H9 (cell line): ENCODE measurements around the gene STAC. TPM values are rescaled to one million over a fixed set of nuclear protein-coding genes. Genes with fewer than 3 reads are reported as not detected.
A peak's percentile ranks its signal among the peaks of the same experiment; 100 is the strongest.

ENCODE experiments used
- DNase-seq: peaks from one replicate; pipeline ENCODE4 v3.0.0-alpha.2; 2017
- H2AFZ ChIP-seq: one replicate; pipeline ENCODE4 v1.6.1; 2013; ENCODE audit warnings: mild to moderate bottlenecking, low read length, control low read depth, moderate library complexity
- H2AK5ac ChIP-seq: 2 replicates; pipeline ENCODE4 v1.6.1; 2013; ENCODE audit warnings: low read length, control low read depth, mixed read lengths; ENCODE audit not compliant: insufficient read length
- H2BK120ac ChIP-seq: one replicate; pipeline ENCODE4 v1.6.1; 2013; ENCODE audit warnings: low read depth, mild to moderate bottlenecking, low read length, control low read depth, inconsistent platforms; ENCODE audit not compliant: poor library complexity, severe bottlenecking
- H2BK12ac ChIP-seq: 2 replicates; pipeline ENCODE4 v1.6.1; 2013; ENCODE audit warnings: low read length, control low read depth, mixed read lengths, low read depth; ENCODE audit not compliant: insufficient read length
- H2BK15ac ChIP-seq: 2 replicates; pipeline ENCODE4 v1.6.1; 2013; ENCODE audit warnings: low read depth, low read length, control low read depth
- H2BK20ac ChIP-seq: one replicate; pipeline ENCODE4 v1.6.1; 2013; ENCODE audit warnings: low read depth, mild to moderate bottlenecking, low read length, control low read depth, inconsistent platforms; ENCODE audit not compliant: poor library complexity, severe bottlenecking
- H2BK5ac ChIP-seq: 2 replicates; pipeline ENCODE4 v1.6.1; 2013; ENCODE audit warnings: low read length, control low read depth, mixed read lengths; ENCODE audit not compliant: insufficient read length
- H3K14ac ChIP-seq: 2 replicates; pipeline ENCODE4 v1.6.1; 2013; ENCODE audit warnings: low read length, control low read depth; ENCODE audit not compliant: insufficient read depth
- H3K18ac ChIP-seq: 2 replicates; pipeline ENCODE4 v1.6.1; 2013; ENCODE audit warnings: low read depth, mild to moderate bottlenecking, mixed read lengths, low read length, control low read depth; ENCODE audit not compliant: insufficient read length
- H3K23ac ChIP-seq: 2 replicates; pipeline ENCODE4 v1.6.1; 2013; ENCODE audit warnings: low read length, control low read depth, mixed read lengths, low read depth; ENCODE audit not compliant: insufficient read length
- H3K23me2 ChIP-seq: 2 replicates; pipeline ENCODE4 v1.6.1; 2013; ENCODE audit warnings: low read depth, mild to moderate bottlenecking, mixed read lengths, low read length, control low read depth; ENCODE audit not compliant: insufficient read length, poor library complexity, severe bottlenecking
- H3K27ac ChIP-seq: 2 replicates; pipeline ENCODE4 v1.5.1; 2013; ENCODE audit warnings: low read length, control low read depth, mixed read lengths, low read depth; ENCODE audit not compliant: insufficient read length
- H3K27me3 ChIP-seq: 2 replicates; pipeline ENCODE4 v1.6.1; 2013; ENCODE audit warnings: low read length, control low read depth, inconsistent platforms; ENCODE audit not compliant: insufficient read depth
- H3K4ac ChIP-seq: 2 replicates; pipeline ENCODE4 v1.6.1; 2013; ENCODE audit warnings: low read depth, mild to moderate bottlenecking, control low read depth, inconsistent platforms, low read length, moderate library complexity
- H3K4me1 ChIP-seq: 2 replicates; pipeline ENCODE4 v1.6.1; 2013; ENCODE audit warnings: low read length, control low read depth, inconsistent platforms; ENCODE audit not compliant: insufficient read depth
- H3K4me2 ChIP-seq: 2 replicates; pipeline ENCODE4 v1.6.1; 2013; ENCODE audit warnings: low read length, control low read depth, mixed read lengths; ENCODE audit not compliant: insufficient read length, insufficient read depth
- H3K56ac ChIP-seq: 2 replicates; pipeline ENCODE4 v1.6.1; 2013; ENCODE audit warnings: low read depth, mild to moderate bottlenecking, mixed read lengths, low read length, control low read depth; ENCODE audit not compliant: insufficient read length
- H3K79me1 ChIP-seq: 2 replicates; pipeline ENCODE4 v1.6.1; 2013; ENCODE audit warnings: low read depth, mild to moderate bottlenecking, moderate library complexity, low read length, control low read depth, inconsistent platforms; ENCODE audit not compliant: insufficient read depth, poor library complexity, severe bottlenecking
- H3K79me2 ChIP-seq: 2 replicates; pipeline ENCODE4 v1.6.1; 2013; ENCODE audit warnings: low read length, control low read depth, inconsistent platforms; ENCODE audit not compliant: insufficient read depth
- H3K9ac ChIP-seq: 2 replicates; pipeline ENCODE4 v1.6.1; 2013; ENCODE audit warnings: low read length, control low read depth, mixed read lengths; ENCODE audit not compliant: insufficient read length; ENCODE audit errors: extremely low read depth
- H3K9me3 ChIP-seq: one replicate; pipeline ENCODE4 v1.6.1; 2013; ENCODE audit warnings: low read depth, low read length, inconsistent platforms; ENCODE audit not compliant: control insufficient read depth
- H3T11ph ChIP-seq: one replicate; pipeline ENCODE4 v1.6.1; 2013; ENCODE audit warnings: mild to moderate bottlenecking, low read length, control low read depth, inconsistent platforms
- H4K20me1 ChIP-seq: one replicate; pipeline ENCODE4 v1.6.1; 2013; ENCODE audit not compliant: control insufficient read depth, insufficient read length, insufficient read depth
- H4K5ac ChIP-seq: 2 replicates; pipeline ENCODE4 v1.6.1; 2013; ENCODE audit warnings: low read depth, mild to moderate bottlenecking, mixed read lengths, low read length, control low read depth; ENCODE audit not compliant: insufficient read length
- H4K8ac ChIP-seq: replicated peaks from 2 replicates; pipeline ENCODE4 v1.6.1; 2013; ENCODE audit warnings: low read length, control low read depth, mixed read lengths, low read depth; ENCODE audit not compliant: insufficient read length
- H4K91ac ChIP-seq: 2 replicates; pipeline ENCODE4 v1.6.1; 2013; ENCODE audit warnings: low read depth, mild to moderate bottlenecking, moderate library complexity, mixed read lengths, low read length, control low read depth; ENCODE audit not compliant: insufficient read length
- H3K27ac Mint-ChIP-seq, 3 experiments: 2 replicates in 2 of 3; 3 replicates in 1 of 3; pipeline ENCODE4 v1.8.0; 2020 to 2021; ENCODE audit warnings: mixed read lengths in 3 of 3, mild to moderate bottlenecking in 1 of 3, moderate library complexity in 1 of 3
- H3K27me3 Mint-ChIP-seq: 2 replicates; pipeline ENCODE4 v1.8.0; 2021; ENCODE audit warnings: low read depth, mild to moderate bottlenecking, moderate library complexity, mixed read lengths
- H3K36me3 Mint-ChIP-seq, 3 experiments: 2 replicates in 2 of 3; 3 replicates in 1 of 3; pipeline ENCODE4 v1.8.0; 2020 to 2021; ENCODE audit warnings: low read depth in 3 of 3, mixed read lengths in 3 of 3; ENCODE audit not compliant: insufficient read depth in 1 of 3
- H3K4me1 Mint-ChIP-seq, 2 experiments: 2 replicates each; pipeline ENCODE4 v1.8.0; 2020; ENCODE audit warnings: mixed read lengths in 2 of 2
- H3K4me3 Mint-ChIP-seq, 2 experiments: 2 replicates in 1 of 2; 3 replicates in 1 of 2; pipeline ENCODE4 v1.8.0; 2020 to 2021; ENCODE audit warnings: mild to moderate bottlenecking in 2 of 2, mixed read lengths in 2 of 2, moderate library complexity in 1 of 2
- H3K9me3 Mint-ChIP-seq, 2 experiments: 2 replicates in 1 of 2; 3 replicates in 1 of 2; pipeline ENCODE4 v1.8.0; 2020; ENCODE audit warnings: mild to moderate bottlenecking in 2 of 2, mixed read lengths in 2 of 2, moderate library complexity in 1 of 2
- CTCF ChIP-seq: fragments of 200-600 bp; sonication (generic); conservative IDR thresholded peaks from 3 replicates; pipeline ENCODE4 v1.8.0; 2021; ENCODE audit warnings: antibody characterized with exemption, mild to moderate bottlenecking
- WGBS: extraction: QIAGEN DNeasy Blood & Tissue Kit; methylation state at CpG from one replicate; pipeline ENCODE4 v1.1.7; 2013; ENCODE audit warnings: missing lambda C conversion rate, low lambda C conversion rate, mixed read lengths; ENCODE audit not compliant: insufficient read length; ENCODE audit errors: extremely low coverage; 5-methylcytosine and 5-hydroxymethylcytosine counted together
- total RNA-seq: library from RNA; stranded (reverse); gene quantifications from 2 replicates; pipeline ENCODE4 v1.2.1, GENCODE V29; 2021

Gene STAC
- total RNA-seq, 1 experiment from 2014 or later: 3.0 TPM

GRCh38 chr3:36486009-36486795 is 105.9 kb downstream of the STAC start:
- Histone ChIP-seq H3K4me2 (no peak overlapping the region), H3K23ac (no peak overlapping the region), H2BK12ac (no peak overlapping the region), H2AK5ac (no peak overlapping the region), H3K56ac (no peak overlapping the region), H3T11ph (no peak overlapping the region), H2BK15ac (no peak overlapping the region), H3K4ac (no peak overlapping the region), H4K91ac (no peak overlapping the region), H3K79me2 (no peaks in the 10 kb centered on the region), H2BK5ac (no peak overlapping the region), H3K23me2 (no peaks in the 10 kb centered on the region), H4K20me1 (no peaks in the 10 kb centered on the region), H3K14ac (no peak overlapping the region), H3K18ac (no peak overlapping the region), H3K4me1 (0 out of 2 replicates have a peak, but pooled peaks cover 3% of the 10 kb centered on the region), H2BK120ac (no peak overlapping the region), H3K27ac (no peak overlapping the region), H2AFZ (no peak overlapping the region), H2BK20ac (no peak overlapping the region), H3K9ac (no peak overlapping the region), H3K9me3 (no peaks in the 10 kb centered on the region), H4K5ac (no peak overlapping the region), H4K8ac (no peak overlapping the region), H3K27me3 (no peaks in the 10 kb centered on the region), H3K79me1 (no peaks in the 10 kb centered on the region)
- peaks cover 0 to 11% (median 7%) of the 10 kb centered on the region in 3 experiments; a peak in 4 of 7 replicates for H3K36me3 Mint-ChIP-seq
- no peak overlapping the region for H3K4me3 Mint-ChIP-seq
- TF ChIP-seq CTCF: no peak
- no peaks in the 10 kb centered on the region for H3K27me3 Mint-ChIP-seq
- peak overlapping the region in 1 of 3 experiments; percentile 50; a peak in 1 of 7 replicates for H3K27ac Mint-ChIP-seq
- no CpG with 5 or more reads among the region's 8 CpGs for WGBS
- no peaks in the 10 kb centered on the region; a peak in 1 of 5 replicates for H3K9me3 Mint-ChIP-seq
- DNase-seq: no peak
- peaks cover 13 to 17% of the 10 kb centered on the region in 2 experiments for H3K4me1 Mint-ChIP-seq
